Uterus (tissue), 4 donors: Measurements from ENCODE around the gene RRP36. TPM values are rescaled to one million over a fixed set of nuclear protein-coding genes. Genes with fewer than 3 reads are reported as not detected.

ENCODE experiments used
- DNase-seq, 2 donors: peaks; one replicate each; pipeline ENCODE4 v3.0.0-alpha.2; 2019 to 2020
- H3K27ac ChIP-seq, 2 donors: fragments of 200-600 bp; sonication (generic); 1 replicate in 1 of 2; 2 replicates in 1 of 2; pipeline ENCODE4 v1.5.1; 2016 to 2018
- H3K27me3 ChIP-seq, 2 donors: fragments of 200-600 bp; sonication (generic); one replicate each; pipeline ENCODE4 v1.5.1; 2018 to 2019; ENCODE audit warnings: control low read depth in 1 of 2
- H3K36me3 ChIP-seq, 2 donors: fragments of 200-600 bp; sonication (generic); one replicate each; pipeline ENCODE4 v1.5.1; 2019; ENCODE audit warnings: control low read depth in 1 of 2
- H3K4me1 ChIP-seq, 2 donors: fragments of 200-600 bp; sonication (generic); one replicate each; pipeline ENCODE4 v1.5.1; 2018 to 2019; ENCODE audit warnings: control low read depth in 1 of 2
- H3K4me3 ChIP-seq, 2 donors: fragments of 200-600 bp; sonication (generic); 1 replicate in 1 of 2; 2 replicates in 1 of 2; pipeline ENCODE4 v1.5.1; 2018 to 2019; ENCODE audit warnings: mild to moderate bottlenecking in 1 of 2
- H3K9me3 ChIP-seq, 2 donors: fragments of 200-600 bp; sonication (generic); one replicate each; pipeline ENCODE4 v1.5.1; 2019; ENCODE audit warnings: control low read depth in 1 of 2
- POLR2A ChIP-seq, 2 donors: fragments of 450-650 bp; IDR thresholded peaks; one replicate each; pipeline ENCODE4 v1.6.1; 2016; ENCODE audit warnings: antibody characterized with exemption in 2 of 2, mild to moderate bottlenecking in 1 of 2, moderate library complexity in 1 of 2
- intact Hi-C: fragments of 100-400 bp; cut with DNase I; formaldehyde crosslinking; loops from one replicate; pipeline ENCODE4 v1.15.1; 2023; ENCODE audit warnings: low total_unique reads
- total RNA-seq, 4 donors: library from RNA; depleted of rRNA in 3 of 4; stranded (reverse); fragments of >200 nt in 3 of 4; gene quantifications; one replicate each; pipeline versions ENCODE4 v1.1.0 to v1.2.4, GENCODE V29; 2014 to 2023
- TF ChIP-seq, protein P1 (sequence below), 4 experiments: fragments of 200-600 bp in 2 of 4; fragments of 450-650 bp in 2 of 4; sonication (generic) in 2 of 4; IDR thresholded peaks; one replicate each; pipeline ENCODE4 v1.5.1; 2016 to 2019; ENCODE audit warnings: antibody characterized with exemption in 4 of 4, mild to moderate bottlenecking in 2 of 4, moderate library complexity in 1 of 4
- donor health status: DM: yes; HTN: yes; CAD: no.

Gene RRP36
- total RNA-seq, 4 donors from 2014 or later, result 30.5 to 57.2 (median 45.9) TPM

GRCh38 chr6:43035495-43036194 lies 14.2 kb downstream of the RRP36 start:
- Histone ChIP-seq H3K4me3 (no peak overlapping the region), H3K27ac (no peak overlapping the region), H3K4me1 (no peaks in the 10 kb centered on the region), H3K36me3 (no peaks in the 10 kb centered on the region), H3K9me3 (no peaks in the 10 kb centered on the region), H3K27me3 (no peaks in the 10 kb centered on the region)
- TF ChIP-seq, protein P1, sequence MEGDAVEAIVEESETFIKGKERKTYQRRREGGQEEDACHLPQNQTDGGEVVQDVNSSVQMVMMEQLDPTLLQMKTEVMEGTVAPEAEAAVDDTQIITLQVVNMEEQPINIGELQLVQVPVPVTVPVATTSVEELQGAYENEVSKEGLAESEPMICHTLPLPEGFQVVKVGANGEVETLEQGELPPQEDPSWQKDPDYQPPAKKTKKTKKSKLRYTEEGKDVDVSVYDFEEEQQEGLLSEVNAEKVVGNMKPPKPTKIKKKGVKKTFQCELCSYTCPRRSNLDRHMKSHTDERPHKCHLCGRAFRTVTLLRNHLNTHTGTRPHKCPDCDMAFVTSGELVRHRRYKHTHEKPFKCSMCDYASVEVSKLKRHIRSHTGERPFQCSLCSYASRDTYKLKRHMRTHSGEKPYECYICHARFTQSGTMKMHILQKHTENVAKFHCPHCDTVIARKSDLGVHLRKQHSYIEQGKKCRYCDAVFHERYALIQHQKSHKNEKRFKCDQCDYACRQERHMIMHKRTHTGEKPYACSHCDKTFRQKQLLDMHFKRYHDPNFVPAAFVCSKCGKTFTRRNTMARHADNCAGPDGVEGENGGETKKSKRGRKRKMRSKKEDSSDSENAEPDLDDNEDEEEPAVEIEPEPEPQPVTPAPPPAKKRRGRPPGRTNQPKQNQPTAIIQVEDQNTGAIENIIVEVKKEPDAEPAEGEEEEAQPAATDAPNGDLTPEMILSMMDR (IDR thresholded peaks at IDR 0.05), result no peak
- TF ChIP-seq POLR2A (IDR thresholded peaks at IDR 0.05), result no peak
- intact Hi-C loops, result no loop called here
- DNase-seq, result no peak

GRCh38 chr6:43036712-43037111 lies 15.3 kb downstream of the RRP36 start:
- DNase-seq, result no peak
- Histone ChIP-seq H3K27ac (no peak overlapping the region), H3K27me3 (no peaks in the 10 kb centered on the region), H3K4me1 (no peaks in the 10 kb centered on the region), H3K4me3 (no peak overlapping the region), H3K36me3 (no peaks in the 10 kb centered on the region), H3K9me3 (no peaks in the 10 kb centered on the region)
- no peak for TF ChIP-seq POLR2A (IDR thresholded peaks at IDR 0.05)
- TF ChIP-seq, protein P1 (IDR thresholded peaks at IDR 0.05), result no peak
- intact Hi-C loops, result no loop called here

DNA sequence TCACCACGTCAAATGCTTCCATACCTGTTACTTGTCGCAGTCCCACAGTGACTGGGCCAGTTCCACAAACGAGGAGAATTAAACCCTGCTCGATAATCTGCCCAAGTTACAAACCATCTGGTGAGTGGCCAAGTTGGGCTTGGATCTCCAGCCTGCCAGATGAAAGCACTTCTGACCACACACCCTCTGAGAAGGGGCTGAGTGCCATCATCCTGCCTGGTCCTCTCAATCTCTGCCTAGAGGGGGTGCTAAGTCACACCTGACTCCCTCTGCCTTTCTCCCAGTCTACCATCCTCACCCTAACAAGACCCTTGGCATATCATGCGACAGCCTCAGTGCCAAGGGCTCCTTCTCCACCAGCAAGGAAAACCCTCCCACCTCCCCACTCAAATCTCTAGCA lies 15.8 kb downstream of the RRP36 start:
- no peaks in the 10 kb centered on the region for H3K27me3 ChIP-seq
- H3K9me3 ChIP-seq, result no peaks in the 10 kb centered on the region
- no peaks in the 10 kb centered on the region for H3K4me1 ChIP-seq
- no peak overlapping the region for H3K27ac ChIP-seq
- intact Hi-C loops, result no loop called here
- H3K4me3 ChIP-seq, result no peak overlapping the region
- H3K36me3 ChIP-seq, result no peaks in the 10 kb centered on the region
- no peak for DNase-seq
- TF ChIP-seq, protein P1 (IDR thresholded peaks at IDR 0.05), result no peak
- TF ChIP-seq POLR2A (IDR thresholded peaks at IDR 0.05), result no peak

DNA sequence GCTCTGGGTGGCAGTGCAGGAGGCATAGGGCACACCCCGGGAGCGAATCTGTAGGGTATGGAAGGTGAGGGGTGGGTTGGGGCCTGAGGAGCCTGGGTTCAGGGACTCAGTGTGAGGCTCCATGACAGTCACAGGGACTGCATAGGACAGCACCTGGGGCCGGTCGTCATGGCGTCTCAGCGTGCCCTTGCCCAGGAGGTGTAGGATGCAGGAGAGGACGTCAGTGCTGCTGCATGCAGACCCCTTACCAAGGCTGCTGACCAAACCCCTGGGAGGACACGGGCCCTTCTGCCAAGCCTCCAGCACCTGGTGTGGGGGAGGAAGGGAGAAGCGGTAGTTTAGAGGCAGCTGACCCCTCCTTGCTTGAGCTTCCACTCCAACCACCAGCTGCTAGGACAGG lies 16.3 kb downstream of the RRP36 start:
- intact Hi-C loops, result no loop called here
- Histone ChIP-seq H3K9me3 (no peaks in the 10 kb centered on the region), H3K36me3 (no peaks in the 10 kb centered on the region), H3K4me3 (no peak overlapping the region), H3K27me3 (no peaks in the 10 kb centered on the region), H3K4me1 (no peaks in the 10 kb centered on the region), H3K27ac (no peak overlapping the region)
- no peak for TF ChIP-seq POLR2A (IDR thresholded peaks at IDR 0.05)
- TF ChIP-seq, protein P1 (IDR thresholded peaks at IDR 0.05), result no peak
- no peak for DNase-seq

GRCh38 chr6:43038727-43039126 lies 17.3 kb downstream of the RRP36 start:
- no peaks in the 10 kb centered on the region for H3K9me3 ChIP-seq
- TF ChIP-seq POLR2A (IDR thresholded peaks at IDR 0.05), result no peak
- TF ChIP-seq, protein P1 (IDR thresholded peaks at IDR 0.05), result no peak
- H3K4me1 ChIP-seq, result no peaks in the 10 kb centered on the region
- intact Hi-C loops, result no loop called here
- DNase-seq, result no peak
- H3K27me3 ChIP-seq, result no peaks in the 10 kb centered on the region
- H3K36me3 ChIP-seq, result no peaks in the 10 kb centered on the region
- no peak overlapping the region for H3K27ac ChIP-seq
- no peak overlapping the region for H3K4me3 ChIP-seq
